IgD-negative memory B cell (primary cell): Measurements from ENCODE around the gene MRPL28. TPM values are rescaled to one million over a fixed set of nuclear protein-coding genes. Genes with fewer than 3 reads are reported as not detected.

Experiments used
- polyA plus RNA-seq: library from polyadenylated mRNA; unstranded; fragments of 300-500 nt; fragmentation: Illumina TruSeq; gene quantifications from one replicate; pipeline ENCODE4 v1.2.3, GENCODE V29; 2021

The MRPL28 gene
- polyA plus RNA-seq, 1 donor from 2014 or later: 69.8 TPM

Other genes starting within 250 kb of the MRPL28 start
- gene NPRL3, start 231.9 kb downstream of the MRPL28 start, polyA plus RNA-seq: 15.2 TPM
- gene HBZ, start 217.9 kb downstream of the MRPL28 start, polyA plus RNA-seq: not detected
- gene HBM, start 204.6 kb downstream of the MRPL28 start, polyA plus RNA-seq: not detected
- 88.3 TPM for gene HBA2, start 197.7 kb downstream of the MRPL28 start, polyA plus RNA-seq
- 12.1 TPM for gene HBA1, start 193.9 kb downstream of the MRPL28 start, polyA plus RNA-seq
- not detected for gene HBQ1, start 190.1 kb downstream of the MRPL28 start, polyA plus RNA-seq
- gene LUC7L, start 141.1 kb downstream of the MRPL28 start, polyA plus RNA-seq: 17.6 TPM
- 31.5 TPM for gene FAM234A, start 135.7 kb downstream of the MRPL28 start, polyA plus RNA-seq
- gene RGS11, start 94.6 kb downstream of the MRPL28 start, polyA plus RNA-seq: not detected
- not detected for gene ARHGDIG, start 89.9 kb downstream of the MRPL28 start, polyA plus RNA-seq
- not detected for gene PDIA2, start 87.4 kb downstream of the MRPL28 start, polyA plus RNA-seq
- 1.6 TPM for gene AXIN1, start 17.8 kb downstream of the MRPL28 start, polyA plus RNA-seq
- 7.3 TPM for gene PGAP6, start 11.4 kb upstream of the MRPL28 start, polyA plus RNA-seq
- gene NME4, start 26.7 kb upstream of the MRPL28 start, polyA plus RNA-seq: 106 TPM
- 7.2 TPM for gene DECR2, start 31.3 kb upstream of the MRPL28 start, polyA plus RNA-seq
- gene RAB11FIP3, start 55.1 kb upstream of the MRPL28 start, polyA plus RNA-seq: 1.9 TPM
- 9.1 TPM for gene CAPN15, start 157.2 kb upstream of the MRPL28 start, polyA plus RNA-seq
- not detected for gene PRR35, start 189.9 kb upstream of the MRPL28 start, polyA plus RNA-seq
- gene NHLRC4, start 196.5 kb upstream of the MRPL28 start, polyA plus RNA-seq: 4.5 TPM
- gene PIGQ, start 199.4 kb upstream of the MRPL28 start, polyA plus RNA-seq: 18.9 TPM
- gene RAB40C, start 219.5 kb upstream of the MRPL28 start, polyA plus RNA-seq: 14.7 TPM